Psoas muscle (tissue), 8 donors: ENCODE results near the gene AKTIP. TPM values are rescaled to one million over a fixed set of nuclear protein-coding genes. Genes with fewer than 3 reads are reported as not detected.

Experiments
- ATAC-seq, 4 donors: fragments of 200-7000 bp; cut with Tn5 transposase; one replicate each; pipeline ENCODE4 v1.9.1; 2020; ENCODE audit warnings: moderate library complexity in 3 of 4, mild to moderate bottlenecking in 2 of 4
- DNase-seq, 2 donors: peaks; one replicate each; pipeline ENCODE4 v3.0.0-alpha.2; 2020
- H3K27ac ChIP-seq: fragments of 200-600 bp; one replicate; pipeline ENCODE4 v1.8.0; 2022
- H3K27me3 ChIP-seq, 3 donors: fragments of 200-600 bp in 1 of 3; one replicate each; pipeline versions ENCODE4 v1.6.1 to v1.8.0; 2013 to 2022; ENCODE audit warnings: low read length in 2 of 3, mild to moderate bottlenecking in 2 of 3, moderate library complexity in 1 of 3; ENCODE audit not compliant: insufficient read depth in 3 of 3
- H3K36me3 ChIP-seq, 2 donors: fragments of 200-600 bp in 1 of 2; one replicate each; pipeline versions ENCODE4 v1.6.1 to v1.8.0; 2013 to 2022; ENCODE audit warnings: low read depth in 1 of 2, mild to moderate bottlenecking in 1 of 2, moderate library complexity in 1 of 2; ENCODE audit not compliant: insufficient read depth in 1 of 2
- H3K4me1 ChIP-seq: fragments of 200-600 bp; one replicate; pipeline ENCODE4 v1.8.0; 2022
- H3K4me3 ChIP-seq: fragments of 200-600 bp; one replicate; pipeline ENCODE4 v1.8.0; 2022; ENCODE audit warnings: mild to moderate bottlenecking
- H3K9me3 ChIP-seq: fragments of 200-600 bp; one replicate; pipeline ENCODE4 v1.8.0; 2022
- whole genome bisulfite sequencing, 3 donors: extraction: QIAGEN DNeasy Blood & Tissue Kit; methylation state at CpG; one replicate each; pipeline versions ENCODE4 v1.1.6 to v1.1.7; 2013; 5-methylcytosine and 5-hydroxymethylcytosine counted together
- intact Hi-C, 2 donors: fragments of 100-400 bp; cut with DNase I; formaldehyde crosslinking; loops; one replicate each; pipeline versions ENCODE4 v1.11.0 to v1.14.2; 2022
- polyA plus RNA-seq, 3 donors: library from polyadenylated mRNA; stranded (reverse); fragments of 200-250 nt; gene quantifications; one replicate each; pipeline ENCODE4 v1.2.3, GENCODE V29; 2013
- total RNA-seq, 4 donors: library from RNA; stranded (reverse); fragmentation: NEBNext Ultra II Directional in 2 of 4; extraction: Animal tissue kit (Norgen Biotek cat#: 25700) in 2 of 4; gene quantifications; one replicate each; pipeline versions ENCODE4 v1.2.1 to v1.2.4, GENCODE V29; 2021 to 2023
- TF ChIP-seq, protein P1 (sequence below): fragments of 200-600 bp; IDR thresholded peaks from one replicate; pipeline ENCODE4 v1.8.0; 2022; ENCODE audit warnings: antibody characterized with exemption
- donor health status: healthy with polysubstance abuse.
- donor health status: DM: no; HTN: no; CAD: no; lungs with moderate emphysema.
- donor health status: Bipolar disorder and iron deficiency.
- donor health status: healthy.
- donor health status: DM: yes; HTN: yes; CAD: no.
- donor health status: DM: no; HTN: no; CAD: no.
- donor health status: DM: no; HTN: no; CAD: no.
- donor health status: DM: yes; HTN: yes; CAD: no.

Gene AKTIP
- total and polyA plus RNA-seq, 7 donors: 27.6 to 88.1 (median 65.2) TPM

- H3K36me3 ChIP-seq: no peaks in the 10 kb centered on the region
- H3K27ac ChIP-seq: peak overlapping the region; percentile 70
- H3K4me3 ChIP-seq: no peak overlapping the region
- DNase-seq (no peak), ATAC-seq (no peak)
- TF ChIP-seq, protein P1, sequence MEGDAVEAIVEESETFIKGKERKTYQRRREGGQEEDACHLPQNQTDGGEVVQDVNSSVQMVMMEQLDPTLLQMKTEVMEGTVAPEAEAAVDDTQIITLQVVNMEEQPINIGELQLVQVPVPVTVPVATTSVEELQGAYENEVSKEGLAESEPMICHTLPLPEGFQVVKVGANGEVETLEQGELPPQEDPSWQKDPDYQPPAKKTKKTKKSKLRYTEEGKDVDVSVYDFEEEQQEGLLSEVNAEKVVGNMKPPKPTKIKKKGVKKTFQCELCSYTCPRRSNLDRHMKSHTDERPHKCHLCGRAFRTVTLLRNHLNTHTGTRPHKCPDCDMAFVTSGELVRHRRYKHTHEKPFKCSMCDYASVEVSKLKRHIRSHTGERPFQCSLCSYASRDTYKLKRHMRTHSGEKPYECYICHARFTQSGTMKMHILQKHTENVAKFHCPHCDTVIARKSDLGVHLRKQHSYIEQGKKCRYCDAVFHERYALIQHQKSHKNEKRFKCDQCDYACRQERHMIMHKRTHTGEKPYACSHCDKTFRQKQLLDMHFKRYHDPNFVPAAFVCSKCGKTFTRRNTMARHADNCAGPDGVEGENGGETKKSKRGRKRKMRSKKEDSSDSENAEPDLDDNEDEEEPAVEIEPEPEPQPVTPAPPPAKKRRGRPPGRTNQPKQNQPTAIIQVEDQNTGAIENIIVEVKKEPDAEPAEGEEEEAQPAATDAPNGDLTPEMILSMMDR: no peak
- no peaks in the 10 kb centered on the region for H3K4me1 ChIP-seq
- intact Hi-C loops: no loop called here
- H3K27me3 ChIP-seq: no peaks in the 10 kb centered on the region
- H3K9me3 ChIP-seq: no peaks in the 10 kb centered on the region
- 87 to 92% (median 90%) methylated on average over 8 of the region's 8 CpGs for WGBS, 3 donors
These were observed 16.5 kb upstream of the AKTIP start for GRCh38 chr16:53519417-53520091.

DNA sequence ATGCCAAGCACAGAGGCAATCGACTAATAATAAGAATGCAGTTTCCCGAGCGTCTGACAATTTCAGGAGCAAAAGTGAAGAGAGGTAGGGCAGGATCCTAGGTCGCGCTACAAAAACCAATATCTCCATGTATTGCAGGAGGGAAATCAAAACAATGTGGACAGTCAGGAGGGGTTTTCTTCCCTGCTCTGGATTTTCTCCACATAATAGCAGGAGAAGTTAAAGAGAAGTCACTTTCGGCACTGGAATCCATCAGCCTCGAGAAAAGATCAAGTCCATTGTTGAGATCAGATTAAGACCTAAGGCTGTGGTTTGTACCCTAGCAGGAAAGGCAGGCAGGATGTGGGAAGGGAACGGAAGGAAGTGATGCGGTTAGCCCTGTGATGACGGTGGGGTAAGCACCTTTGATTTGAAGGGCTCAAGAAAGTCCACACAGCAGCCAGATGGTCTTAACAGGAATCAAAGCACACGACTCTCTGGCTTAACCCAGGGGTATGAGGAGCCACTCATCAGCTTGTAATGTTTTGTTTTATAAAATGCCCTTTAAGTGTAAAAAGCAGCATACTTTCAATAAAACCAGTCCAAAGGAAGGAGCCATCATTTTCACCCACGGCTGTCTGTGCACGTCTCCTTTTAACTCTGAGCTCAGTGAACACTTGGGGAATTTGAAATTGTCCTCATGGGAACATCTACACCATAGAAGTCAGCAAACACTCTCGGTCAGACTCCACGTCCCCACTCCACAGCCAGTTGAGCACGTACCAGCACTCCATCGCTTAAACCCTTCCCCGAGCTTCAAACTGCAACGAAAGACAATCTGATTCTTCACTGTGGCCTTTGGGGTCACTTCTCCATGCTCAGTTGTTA is 15.8 kb upstream of the AKTIP start:
- intact Hi-C loops: no loop called here
- peak overlapping the region; percentile 36 for H3K4me3 ChIP-seq
- H3K36me3 ChIP-seq: no peaks in the 10 kb centered on the region
- no peaks in the 10 kb centered on the region for H3K9me3 ChIP-seq
- H3K27me3 ChIP-seq: no peaks in the 10 kb centered on the region
- peak overlapping the region; percentile 71 for H3K27ac ChIP-seq
- 60 to 65% (median 63%) methylated on average over 19 of the region's 19 CpGs for WGBS, 3 donors
- H3K4me1 ChIP-seq: no peaks in the 10 kb centered on the region
- TF ChIP-seq, protein P1: no peak
- ATAC-seq: peak; percentile 32 to 73 (median 59)
- no peak for DNase-seq

DNA sequence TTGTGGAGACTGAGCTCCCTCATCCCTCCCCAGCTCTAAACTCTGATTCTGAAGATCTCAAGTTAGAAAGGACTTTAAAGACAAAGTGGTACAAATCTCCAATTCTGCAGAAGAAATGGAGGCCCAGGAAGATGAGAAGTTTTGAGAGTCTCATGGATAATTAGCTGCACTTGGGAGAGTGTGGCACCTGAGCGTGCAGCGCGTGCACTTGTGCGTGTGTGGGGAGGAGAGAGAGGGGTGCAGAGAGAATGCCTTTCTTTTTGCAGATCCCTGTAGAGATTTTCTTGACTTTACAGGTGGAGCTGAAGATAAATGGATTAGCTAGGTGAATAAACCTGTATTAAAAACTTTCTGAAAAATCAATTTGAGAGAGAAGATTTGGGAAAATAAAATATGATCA is 14.8 kb upstream of the AKTIP start:
- Histone ChIP-seq H3K9me3 (no peaks in the 10 kb centered on the region), H3K4me3 (no peak overlapping the region), H3K4me1 (no peaks in the 10 kb centered on the region), H3K36me3 (no peaks in the 10 kb centered on the region), H3K27ac (peak overlapping the region; percentile 71), H3K27me3 (no peaks in the 10 kb centered on the region)
- no peak for ATAC-seq
- DNase-seq: no peak
- intact Hi-C loops: no loop called here
- 90 to 96% (median 93%) methylated on average over 4 of the region's 4 CpGs for whole genome bisulfite sequencing, 3 donors
- TF ChIP-seq, protein P1: no peak

DNA sequence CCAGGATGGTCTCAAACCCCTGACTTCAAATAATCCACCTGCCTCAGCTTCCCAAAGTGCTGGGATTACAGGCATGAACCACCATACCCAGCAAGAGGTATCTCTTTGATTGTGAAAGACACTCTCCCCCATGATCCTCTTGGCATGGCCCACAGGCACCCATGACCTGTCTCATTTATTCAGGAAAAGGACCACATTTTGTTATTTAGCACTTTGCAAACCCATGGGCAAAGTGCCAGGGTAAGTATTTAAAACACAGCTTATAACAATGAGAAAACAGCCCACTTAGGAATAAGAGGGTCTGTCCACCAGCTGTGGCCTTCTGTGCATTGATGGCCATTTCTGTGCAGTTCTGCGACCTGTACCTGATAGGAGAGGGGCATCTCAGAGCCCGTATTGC is 12.8 kb upstream of the AKTIP start:
- peak overlapping the region; percentile 60 for H3K27ac ChIP-seq
- no peaks in the 10 kb centered on the region for H3K27me3 ChIP-seq
- H3K36me3 ChIP-seq: no peaks in the 10 kb centered on the region
- no peaks in the 10 kb centered on the region for H3K4me1 ChIP-seq
- ATAC-seq (no peak), DNase-seq (no peak)
- H3K9me3 ChIP-seq: no peaks in the 10 kb centered on the region
- TF ChIP-seq, protein P1: no peak
- no peak overlapping the region for H3K4me3 ChIP-seq
- 65 to 77% (median 67%) methylated on average over 2 of the region's 2 CpGs for WGBS, 3 donors
- intact Hi-C loops: no loop called here
